GM12865 (cell line): ENCODE measurements around the gene MED12L.

Experiments used
- DNase-seq: peaks from one replicate; pipeline ENCODE4 v3.0.0; 2010; ENCODE audit warnings: low read depth
- H3K4me3 ChIP-seq: 2 replicates; pipeline ENCODE4 v1.5.1; 2011; ENCODE audit warnings: mild to moderate bottlenecking, low read depth, low read length, control low read depth
- TF ChIP-seq, protein P1 (sequence below): IDR thresholded peaks from 2 replicates; pipeline ENCODE4 v1.5.1; 2011; ENCODE audit warnings: low read length, control low read depth, low read depth, inconsistent platforms; ENCODE audit not compliant: insufficient read depth; ENCODE audit errors: missing control alignments

The MED12L gene, protein sequence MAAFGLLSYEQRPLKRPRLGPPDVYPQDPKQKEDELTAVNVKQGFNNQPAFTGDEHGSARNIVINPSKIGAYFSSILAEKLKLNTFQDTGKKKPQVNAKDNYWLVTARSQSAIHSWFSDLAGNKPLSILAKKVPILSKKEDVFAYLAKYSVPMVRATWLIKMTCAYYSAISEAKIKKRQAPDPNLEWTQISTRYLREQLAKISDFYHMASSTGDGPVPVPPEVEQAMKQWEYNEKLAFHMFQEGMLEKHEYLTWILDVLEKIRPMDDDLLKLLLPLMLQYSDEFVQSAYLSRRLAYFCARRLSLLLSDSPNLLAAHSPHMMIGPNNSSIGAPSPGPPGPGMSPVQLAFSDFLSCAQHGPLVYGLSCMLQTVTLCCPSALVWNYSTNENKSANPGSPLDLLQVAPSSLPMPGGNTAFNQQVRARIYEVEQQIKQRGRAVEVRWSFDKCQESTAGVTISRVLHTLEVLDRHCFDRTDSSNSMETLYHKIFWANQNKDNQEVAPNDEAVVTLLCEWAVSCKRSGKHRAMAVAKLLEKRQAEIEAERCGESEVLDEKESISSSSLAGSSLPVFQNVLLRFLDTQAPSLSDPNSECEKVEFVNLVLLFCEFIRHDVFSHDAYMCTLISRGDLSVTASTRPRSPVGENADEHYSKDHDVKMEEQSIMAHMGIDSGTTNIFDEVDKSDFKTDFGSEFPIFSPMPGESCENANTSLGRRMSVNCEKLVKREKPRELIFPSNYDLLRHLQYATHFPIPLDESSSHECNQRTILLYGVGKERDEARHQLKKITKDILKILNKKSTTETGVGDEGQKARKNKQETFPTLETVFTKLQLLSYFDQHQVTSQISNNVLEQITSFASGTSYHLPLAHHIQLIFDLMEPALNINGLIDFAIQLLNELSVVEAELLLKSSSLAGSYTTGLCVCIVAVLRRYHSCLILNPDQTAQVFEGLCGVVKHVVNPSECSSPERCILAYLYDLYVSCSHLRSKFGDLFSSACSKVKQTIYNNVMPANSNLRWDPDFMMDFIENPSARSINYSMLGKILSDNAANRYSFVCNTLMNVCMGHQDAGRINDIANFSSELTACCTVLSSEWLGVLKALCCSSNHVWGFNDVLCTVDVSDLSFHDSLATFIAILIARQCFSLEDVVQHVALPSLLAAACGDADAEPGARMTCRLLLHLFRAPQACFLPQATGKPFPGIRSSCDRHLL (N-terminal part only)

DNA sequence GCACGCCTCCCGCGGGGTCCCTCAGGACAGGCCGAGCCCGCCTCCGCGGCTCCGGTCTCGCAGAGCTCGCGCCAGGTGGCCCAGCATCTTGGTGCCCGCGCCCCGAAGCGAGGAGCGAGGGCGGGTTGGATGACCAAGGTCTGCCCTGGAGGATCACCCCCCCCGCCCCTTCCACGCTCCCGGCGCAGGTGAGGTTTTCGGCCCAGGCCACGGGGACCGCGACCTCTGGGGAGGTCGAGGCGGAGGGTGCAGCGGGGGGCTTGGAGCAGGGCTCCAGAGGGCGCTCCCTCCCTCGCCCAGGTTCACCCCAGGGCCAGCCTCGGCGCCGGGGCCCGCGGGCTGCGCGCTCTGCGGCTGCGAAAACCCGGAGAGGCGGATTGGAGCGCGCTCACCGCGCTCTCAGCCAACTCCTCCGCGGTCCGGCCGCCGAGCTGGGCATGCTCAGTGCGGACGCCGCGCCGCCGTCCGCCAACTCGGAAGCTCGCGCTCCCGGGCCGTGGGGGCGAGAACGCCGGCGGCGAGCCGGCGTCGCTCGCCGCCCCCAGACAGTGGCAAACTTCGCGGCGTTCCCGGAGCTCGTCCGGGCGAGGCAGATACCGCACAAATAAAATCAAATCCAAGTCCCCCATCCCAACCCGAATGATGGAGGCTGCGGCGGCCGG, at the start of gene MED12L:
MED12L (plus strand) TSS at position 438 of the 662 bp plus-strand sequence. CDS start 1,263 bp downstream, outside the sequence.
- peak; percentile 86 for DNase-seq
- TF ChIP-seq, protein P1, sequence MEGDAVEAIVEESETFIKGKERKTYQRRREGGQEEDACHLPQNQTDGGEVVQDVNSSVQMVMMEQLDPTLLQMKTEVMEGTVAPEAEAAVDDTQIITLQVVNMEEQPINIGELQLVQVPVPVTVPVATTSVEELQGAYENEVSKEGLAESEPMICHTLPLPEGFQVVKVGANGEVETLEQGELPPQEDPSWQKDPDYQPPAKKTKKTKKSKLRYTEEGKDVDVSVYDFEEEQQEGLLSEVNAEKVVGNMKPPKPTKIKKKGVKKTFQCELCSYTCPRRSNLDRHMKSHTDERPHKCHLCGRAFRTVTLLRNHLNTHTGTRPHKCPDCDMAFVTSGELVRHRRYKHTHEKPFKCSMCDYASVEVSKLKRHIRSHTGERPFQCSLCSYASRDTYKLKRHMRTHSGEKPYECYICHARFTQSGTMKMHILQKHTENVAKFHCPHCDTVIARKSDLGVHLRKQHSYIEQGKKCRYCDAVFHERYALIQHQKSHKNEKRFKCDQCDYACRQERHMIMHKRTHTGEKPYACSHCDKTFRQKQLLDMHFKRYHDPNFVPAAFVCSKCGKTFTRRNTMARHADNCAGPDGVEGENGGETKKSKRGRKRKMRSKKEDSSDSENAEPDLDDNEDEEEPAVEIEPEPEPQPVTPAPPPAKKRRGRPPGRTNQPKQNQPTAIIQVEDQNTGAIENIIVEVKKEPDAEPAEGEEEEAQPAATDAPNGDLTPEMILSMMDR, result no peak
- peak within 1 kb of the TSS; percentile 74 for H3K4me3 ChIP-seq

DNA sequence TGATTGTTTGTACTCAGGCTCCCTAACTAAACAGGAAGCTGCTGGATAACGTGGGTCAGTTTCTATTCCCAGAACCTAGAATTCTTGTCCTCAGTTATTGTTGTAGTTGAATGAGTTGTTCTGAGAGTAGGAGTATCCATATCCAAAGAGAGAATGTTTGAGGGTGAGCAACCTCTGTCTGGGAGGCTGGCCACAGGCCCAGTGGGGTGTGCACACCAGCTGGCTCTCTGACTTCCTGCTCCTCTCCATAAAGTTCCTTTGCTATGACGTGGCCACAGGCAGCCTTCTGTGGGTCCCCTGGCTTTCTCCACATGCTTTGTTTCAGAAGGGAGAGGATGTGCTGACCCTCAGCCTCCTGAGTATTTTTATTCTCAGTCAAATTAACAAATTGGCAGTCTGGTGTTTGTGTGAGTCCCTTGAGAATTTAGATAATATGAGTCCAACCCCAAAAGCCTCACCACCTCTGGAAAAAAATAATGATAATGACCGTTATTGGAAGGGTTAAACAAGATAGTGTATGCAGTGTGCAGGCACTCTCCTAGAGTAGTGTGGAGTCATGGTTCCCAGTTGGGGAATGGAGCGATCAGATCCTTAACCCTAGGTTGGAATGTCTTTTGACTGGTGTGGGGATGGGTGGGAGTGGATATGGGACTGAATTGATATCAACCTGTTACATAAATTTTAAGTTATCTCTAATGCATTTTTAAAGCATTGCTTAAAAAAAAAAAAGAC, 47.6 kb upstream of the MED12L start:
- TF ChIP-seq, protein P1, result no peak
- no peak for DNase-seq
- no peak overlapping the region for H3K4me3 ChIP-seq

DNA sequence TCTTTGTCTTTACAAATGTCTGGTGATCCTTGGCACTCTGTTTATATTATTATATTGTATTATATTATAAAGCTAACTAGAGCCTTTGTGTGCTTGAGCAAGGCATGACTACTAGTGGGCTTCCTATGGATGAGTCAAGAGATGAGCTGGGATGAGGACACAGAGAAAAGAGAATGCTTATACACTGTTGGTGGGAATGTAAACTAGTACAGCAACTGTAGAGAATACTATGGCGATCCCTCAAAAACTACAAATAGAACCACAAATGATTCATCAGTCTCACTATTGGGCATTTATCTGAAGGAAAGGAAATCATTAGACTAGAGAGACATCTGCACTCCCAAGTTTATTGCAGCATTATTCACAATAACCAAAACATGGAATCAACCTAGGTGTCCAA, 40.8 kb upstream of the MED12L start:
- TF ChIP-seq, protein P1, result no peak
- DNase-seq, result no peak

DNA sequence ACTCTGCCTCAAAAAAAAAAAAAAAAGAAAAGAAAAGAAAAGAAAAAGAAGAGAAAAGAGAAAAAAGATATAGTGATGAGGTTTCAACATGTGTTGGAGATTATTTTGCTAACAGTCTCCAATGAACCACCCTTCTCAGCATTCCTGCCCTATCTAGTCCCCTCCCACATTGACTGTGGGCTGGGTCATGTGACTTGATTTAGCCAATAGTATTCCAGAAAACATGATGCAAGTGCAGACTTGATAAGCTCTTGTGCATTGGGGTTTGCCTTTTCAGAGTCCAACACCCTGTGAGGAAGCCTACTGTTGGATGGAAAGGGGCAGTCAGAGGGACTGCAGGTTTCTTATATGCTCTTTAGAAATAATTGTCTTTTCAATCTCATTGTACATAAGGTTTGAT, 37.8 kb upstream of the MED12L start:
- H3K4me3 ChIP-seq, result no peak overlapping the region
- DNase-seq, result peak; percentile 17
- TF ChIP-seq, protein P1, result no peak

More for the DNA sequence above, 40.8 kb upstream of the MED12L start:
- H3K4me3 ChIP-seq, result no peak overlapping the region

DNA sequence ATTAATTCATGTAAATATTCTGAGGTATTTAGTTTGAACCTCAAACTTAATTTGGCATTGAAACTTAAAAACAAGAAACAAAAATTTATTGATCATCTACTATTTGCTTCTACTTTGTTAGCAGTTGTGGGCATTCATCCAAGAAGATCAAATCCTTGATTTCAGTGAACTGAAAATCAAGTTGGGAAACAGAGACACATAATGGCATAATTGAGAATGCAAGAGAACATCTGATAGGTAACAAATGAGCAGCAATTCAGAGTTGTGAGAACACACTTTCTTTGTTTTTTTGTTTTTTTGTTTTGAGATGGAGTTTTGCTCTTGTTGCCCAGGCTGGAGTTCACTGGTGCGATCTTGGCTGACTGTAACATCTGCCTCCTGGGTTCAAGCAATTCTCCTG, 33.9 kb upstream of the MED12L start:
- TF ChIP-seq, protein P1, result no peak
- DNase-seq, result no peak
- H3K4me3 ChIP-seq, result no peak overlapping the region
